B cell (primary cell): ENCODE results near the gene CPOX.

Experiments used
- CTCF ChIP-seq: fragments of 200-600 bp; IDR thresholded peaks from one replicate; pipeline ENCODE4 v1.8.0; 2022; ENCODE audit warnings: antibody characterized with exemption, mild to moderate bottlenecking
- EZH2 ChIP-seq: IDR thresholded peaks from 2 replicates; pipeline ENCODE4 v1.6.1; 2012; ENCODE audit warnings: borderline replicate concordance, low read depth, mild to moderate bottlenecking, moderate library complexity, low read length; ENCODE audit not compliant: insufficient read depth, poor library complexity, severe bottlenecking

- TF ChIP-seq CTCF (no peak), EZH2 (no peak)
Observed at GRCh38 chr3:98557324-98558010, 35.9 kb downstream of the CPOX start.
